H9 (cell line): Measurements from ENCODE around the gene AXIN1. TPM values are rescaled to one million over a fixed set of nuclear protein-coding genes. Genes with fewer than 3 reads are reported as not detected.

Experiments
- DNase-seq: peaks from one replicate; pipeline ENCODE4 v3.0.0-alpha.2; 2017
- H2AFZ ChIP-seq: one replicate; pipeline ENCODE4 v1.6.1; 2013; ENCODE audit warnings: mild to moderate bottlenecking, low read length, control low read depth, moderate library complexity
- H2AK5ac ChIP-seq: 2 replicates; pipeline ENCODE4 v1.6.1; 2013; ENCODE audit warnings: low read length, control low read depth, mixed read lengths; ENCODE audit not compliant: insufficient read length
- H2BK120ac ChIP-seq: one replicate; pipeline ENCODE4 v1.6.1; 2013; ENCODE audit warnings: low read depth, mild to moderate bottlenecking, low read length, control low read depth, inconsistent platforms; ENCODE audit not compliant: poor library complexity, severe bottlenecking
- H2BK12ac ChIP-seq: 2 replicates; pipeline ENCODE4 v1.6.1; 2013; ENCODE audit warnings: low read length, control low read depth, mixed read lengths, low read depth; ENCODE audit not compliant: insufficient read length
- H2BK15ac ChIP-seq: 2 replicates; pipeline ENCODE4 v1.6.1; 2013; ENCODE audit warnings: low read depth, low read length, control low read depth
- H2BK20ac ChIP-seq: one replicate; pipeline ENCODE4 v1.6.1; 2013; ENCODE audit warnings: low read depth, mild to moderate bottlenecking, low read length, control low read depth, inconsistent platforms; ENCODE audit not compliant: poor library complexity, severe bottlenecking
- H2BK5ac ChIP-seq: 2 replicates; pipeline ENCODE4 v1.6.1; 2013; ENCODE audit warnings: low read length, control low read depth, mixed read lengths; ENCODE audit not compliant: insufficient read length
- H3K14ac ChIP-seq: 2 replicates; pipeline ENCODE4 v1.6.1; 2013; ENCODE audit warnings: low read length, control low read depth; ENCODE audit not compliant: insufficient read depth
- H3K18ac ChIP-seq: 2 replicates; pipeline ENCODE4 v1.6.1; 2013; ENCODE audit warnings: low read depth, mild to moderate bottlenecking, mixed read lengths, low read length, control low read depth; ENCODE audit not compliant: insufficient read length
- H3K23ac ChIP-seq: 2 replicates; pipeline ENCODE4 v1.6.1; 2013; ENCODE audit warnings: low read length, control low read depth, mixed read lengths, low read depth; ENCODE audit not compliant: insufficient read length
- H3K23me2 ChIP-seq: 2 replicates; pipeline ENCODE4 v1.6.1; 2013; ENCODE audit warnings: low read depth, mild to moderate bottlenecking, mixed read lengths, low read length, control low read depth; ENCODE audit not compliant: insufficient read length, poor library complexity, severe bottlenecking
- H3K27ac ChIP-seq: 2 replicates; pipeline ENCODE4 v1.5.1; 2013; ENCODE audit warnings: low read length, control low read depth, mixed read lengths, low read depth; ENCODE audit not compliant: insufficient read length
- H3K27me3 ChIP-seq: 2 replicates; pipeline ENCODE4 v1.6.1; 2013; ENCODE audit warnings: low read length, control low read depth, inconsistent platforms; ENCODE audit not compliant: insufficient read depth
- H3K4ac ChIP-seq: 2 replicates; pipeline ENCODE4 v1.6.1; 2013; ENCODE audit warnings: low read depth, mild to moderate bottlenecking, control low read depth, inconsistent platforms, low read length, moderate library complexity
- H3K4me1 ChIP-seq: 2 replicates; pipeline ENCODE4 v1.6.1; 2013; ENCODE audit warnings: low read length, control low read depth, inconsistent platforms; ENCODE audit not compliant: insufficient read depth
- H3K4me2 ChIP-seq: 2 replicates; pipeline ENCODE4 v1.6.1; 2013; ENCODE audit warnings: low read length, control low read depth, mixed read lengths; ENCODE audit not compliant: insufficient read length, insufficient read depth
- H3K56ac ChIP-seq: 2 replicates; pipeline ENCODE4 v1.6.1; 2013; ENCODE audit warnings: low read depth, mild to moderate bottlenecking, mixed read lengths, low read length, control low read depth; ENCODE audit not compliant: insufficient read length
- H3K79me1 ChIP-seq: 2 replicates; pipeline ENCODE4 v1.6.1; 2013; ENCODE audit warnings: low read depth, mild to moderate bottlenecking, moderate library complexity, low read length, control low read depth, inconsistent platforms; ENCODE audit not compliant: insufficient read depth, poor library complexity, severe bottlenecking
- H3K79me2 ChIP-seq: 2 replicates; pipeline ENCODE4 v1.6.1; 2013; ENCODE audit warnings: low read length, control low read depth, inconsistent platforms; ENCODE audit not compliant: insufficient read depth
- H3K9ac ChIP-seq: 2 replicates; pipeline ENCODE4 v1.6.1; 2013; ENCODE audit warnings: low read length, control low read depth, mixed read lengths; ENCODE audit not compliant: insufficient read length; ENCODE audit errors: extremely low read depth
- H3K9me3 ChIP-seq: one replicate; pipeline ENCODE4 v1.6.1; 2013; ENCODE audit warnings: low read depth, low read length, inconsistent platforms; ENCODE audit not compliant: control insufficient read depth
- H3T11ph ChIP-seq: one replicate; pipeline ENCODE4 v1.6.1; 2013; ENCODE audit warnings: mild to moderate bottlenecking, low read length, control low read depth, inconsistent platforms
- H4K20me1 ChIP-seq: one replicate; pipeline ENCODE4 v1.6.1; 2013; ENCODE audit not compliant: control insufficient read depth, insufficient read length, insufficient read depth
- H4K5ac ChIP-seq: 2 replicates; pipeline ENCODE4 v1.6.1; 2013; ENCODE audit warnings: low read depth, mild to moderate bottlenecking, mixed read lengths, low read length, control low read depth; ENCODE audit not compliant: insufficient read length
- H4K8ac ChIP-seq: replicated peaks from 2 replicates; pipeline ENCODE4 v1.6.1; 2013; ENCODE audit warnings: low read length, control low read depth, mixed read lengths, low read depth; ENCODE audit not compliant: insufficient read length
- H4K91ac ChIP-seq: 2 replicates; pipeline ENCODE4 v1.6.1; 2013; ENCODE audit warnings: low read depth, mild to moderate bottlenecking, moderate library complexity, mixed read lengths, low read length, control low read depth; ENCODE audit not compliant: insufficient read length
- H3K27ac Mint-ChIP-seq, 3 experiments: 2 replicates in 2 of 3; 3 replicates in 1 of 3; pipeline ENCODE4 v1.8.0; 2020 to 2021; ENCODE audit warnings: mixed read lengths in 3 of 3, mild to moderate bottlenecking in 1 of 3, moderate library complexity in 1 of 3
- H3K27me3 Mint-ChIP-seq: 2 replicates; pipeline ENCODE4 v1.8.0; 2021; ENCODE audit warnings: low read depth, mild to moderate bottlenecking, moderate library complexity, mixed read lengths
- H3K36me3 Mint-ChIP-seq, 3 experiments: 2 replicates in 2 of 3; 3 replicates in 1 of 3; pipeline ENCODE4 v1.8.0; 2020 to 2021; ENCODE audit warnings: low read depth in 3 of 3, mixed read lengths in 3 of 3; ENCODE audit not compliant: insufficient read depth in 1 of 3
- H3K4me1 Mint-ChIP-seq, 2 experiments: 2 replicates each; pipeline ENCODE4 v1.8.0; 2020; ENCODE audit warnings: mixed read lengths in 2 of 2
- H3K4me3 Mint-ChIP-seq, 2 experiments: 2 replicates in 1 of 2; 3 replicates in 1 of 2; pipeline ENCODE4 v1.8.0; 2020 to 2021; ENCODE audit warnings: mild to moderate bottlenecking in 2 of 2, mixed read lengths in 2 of 2, moderate library complexity in 1 of 2
- H3K9me3 Mint-ChIP-seq, 2 experiments: 2 replicates in 1 of 2; 3 replicates in 1 of 2; pipeline ENCODE4 v1.8.0; 2020; ENCODE audit warnings: mild to moderate bottlenecking in 2 of 2, mixed read lengths in 2 of 2, moderate library complexity in 1 of 2
- WGBS: extraction: QIAGEN DNeasy Blood & Tissue Kit; methylation state at CpG from one replicate; pipeline ENCODE4 v1.1.7; 2013; ENCODE audit warnings: missing lambda C conversion rate, low lambda C conversion rate, mixed read lengths; ENCODE audit not compliant: insufficient read length; ENCODE audit errors: extremely low coverage; 5-methylcytosine and 5-hydroxymethylcytosine counted together
- total RNA-seq: library from RNA; stranded (reverse); gene quantifications from 2 replicates; pipeline ENCODE4 v1.2.1, GENCODE V29; 2021
- TF ChIP-seq, protein P1 (sequence below): fragments of 200-600 bp; sonication (generic); conservative IDR thresholded peaks from 3 replicates; pipeline ENCODE4 v1.8.0; 2021; ENCODE audit warnings: antibody characterized with exemption, mild to moderate bottlenecking

The AXIN1 gene
- total RNA-seq, 1 experiment from 2014 or later: 50.9 TPM

DNA sequence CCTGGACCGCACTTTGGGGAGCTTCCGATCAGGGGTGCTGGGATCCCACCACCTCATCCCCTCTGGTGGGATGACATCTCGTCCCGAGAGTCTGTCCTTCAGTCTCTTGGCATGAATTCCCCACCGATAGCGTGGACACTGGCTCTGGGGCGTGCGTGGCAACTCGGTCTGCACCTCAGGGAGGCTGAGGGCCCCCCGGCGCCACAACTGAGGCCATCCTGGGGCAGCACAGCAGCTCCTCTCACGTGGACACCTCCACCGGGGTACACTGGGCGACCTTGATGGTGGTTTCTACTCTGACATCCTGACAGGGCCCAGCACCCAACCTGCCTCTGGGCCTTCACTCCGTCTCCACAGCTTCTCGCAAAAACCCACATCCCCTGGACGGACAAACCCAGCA is 61.0 kb downstream of the AXIN1 start:
- Mint-ChIP-seq H3K9me3 (peaks cover 3 to 5% of the 10 kb centered on the region in 2 experiments; a peak in 4 of 5 replicates), H3K27me3 (no peaks in the 10 kb centered on the region), H3K36me3 (peaks cover 22 to 46% (median 44%) of the 10 kb centered on the region in 3 experiments), H3K4me1 (no peaks in the 10 kb centered on the region), H3K27ac (peak overlapping the region in 1 of 3 experiments; percentile 30; a peak in 1 of 7 replicates), H3K4me3 (no peak overlapping the region)
- Histone ChIP-seq H3K79me1 (no peaks in the 10 kb centered on the region), H3K27ac (no peak overlapping the region), H3K4ac (no peak overlapping the region), H4K5ac (no peak overlapping the region), H4K8ac (no peak overlapping the region), H3K56ac (no peak overlapping the region), H4K91ac (no peak overlapping the region), H3K23me2 (no peaks in the 10 kb centered on the region), H3K4me1 (no peaks in the 10 kb centered on the region), H2BK120ac (no peak overlapping the region), H2BK5ac (no peak overlapping the region), H3K79me2 (no peaks in the 10 kb centered on the region), H3T11ph (no peak overlapping the region), H3K23ac (no peak overlapping the region), H3K9ac (no peak overlapping the region), H3K14ac (no peak overlapping the region), H3K9me3 (no peaks in the 10 kb centered on the region), H2BK12ac (no peak overlapping the region), H3K4me2 (no peak overlapping the region), H3K18ac (no peak overlapping the region), H3K27me3 (no peaks in the 10 kb centered on the region), H2AK5ac (no peak overlapping the region), H2BK20ac (no peak overlapping the region), H2BK15ac (no peak overlapping the region), H4K20me1 (no peaks in the 10 kb centered on the region), H2AFZ (no peak overlapping the region)
- TF ChIP-seq, protein P1, sequence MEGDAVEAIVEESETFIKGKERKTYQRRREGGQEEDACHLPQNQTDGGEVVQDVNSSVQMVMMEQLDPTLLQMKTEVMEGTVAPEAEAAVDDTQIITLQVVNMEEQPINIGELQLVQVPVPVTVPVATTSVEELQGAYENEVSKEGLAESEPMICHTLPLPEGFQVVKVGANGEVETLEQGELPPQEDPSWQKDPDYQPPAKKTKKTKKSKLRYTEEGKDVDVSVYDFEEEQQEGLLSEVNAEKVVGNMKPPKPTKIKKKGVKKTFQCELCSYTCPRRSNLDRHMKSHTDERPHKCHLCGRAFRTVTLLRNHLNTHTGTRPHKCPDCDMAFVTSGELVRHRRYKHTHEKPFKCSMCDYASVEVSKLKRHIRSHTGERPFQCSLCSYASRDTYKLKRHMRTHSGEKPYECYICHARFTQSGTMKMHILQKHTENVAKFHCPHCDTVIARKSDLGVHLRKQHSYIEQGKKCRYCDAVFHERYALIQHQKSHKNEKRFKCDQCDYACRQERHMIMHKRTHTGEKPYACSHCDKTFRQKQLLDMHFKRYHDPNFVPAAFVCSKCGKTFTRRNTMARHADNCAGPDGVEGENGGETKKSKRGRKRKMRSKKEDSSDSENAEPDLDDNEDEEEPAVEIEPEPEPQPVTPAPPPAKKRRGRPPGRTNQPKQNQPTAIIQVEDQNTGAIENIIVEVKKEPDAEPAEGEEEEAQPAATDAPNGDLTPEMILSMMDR: no peak
- WGBS: no CpG with 5 or more reads among the region's 17 CpGs
- DNase-seq: no peak
